Fibroblast of villous mesenchyme (primary cell): ENCODE measurements around the gene ZNF529. TPM values are rescaled to one million over a fixed set of nuclear protein-coding genes. Genes with fewer than 3 reads are reported as not detected.

ENCODE experiments used
- DNase-seq: peaks from one replicate; pipeline ENCODE4 v3.0.0-alpha.2; 2010; ENCODE audit warnings: low read depth
- H3K4me3 ChIP-seq: 2 replicates; pipeline ENCODE4 v1.5.1; 2011; ENCODE audit warnings: low read depth, mild to moderate bottlenecking, low read length
- total RNA-seq: library from RNA; depleted of rRNA; stranded (reverse); fragments of >200 nt; gene quantifications from 2 replicates; pipeline ENCODE4 v1.2.3, GENCODE V29; 2012
- TF ChIP-seq, protein P1 (sequence below): IDR thresholded peaks from 2 replicates; pipeline ENCODE4 v1.5.1; 2012; ENCODE audit warnings: low read depth, mild to moderate bottlenecking, low read length; ENCODE audit not compliant: insufficient read depth

The ZNF529 gene
- total RNA-seq, 1 donor: 14.2 TPM

DNA sequence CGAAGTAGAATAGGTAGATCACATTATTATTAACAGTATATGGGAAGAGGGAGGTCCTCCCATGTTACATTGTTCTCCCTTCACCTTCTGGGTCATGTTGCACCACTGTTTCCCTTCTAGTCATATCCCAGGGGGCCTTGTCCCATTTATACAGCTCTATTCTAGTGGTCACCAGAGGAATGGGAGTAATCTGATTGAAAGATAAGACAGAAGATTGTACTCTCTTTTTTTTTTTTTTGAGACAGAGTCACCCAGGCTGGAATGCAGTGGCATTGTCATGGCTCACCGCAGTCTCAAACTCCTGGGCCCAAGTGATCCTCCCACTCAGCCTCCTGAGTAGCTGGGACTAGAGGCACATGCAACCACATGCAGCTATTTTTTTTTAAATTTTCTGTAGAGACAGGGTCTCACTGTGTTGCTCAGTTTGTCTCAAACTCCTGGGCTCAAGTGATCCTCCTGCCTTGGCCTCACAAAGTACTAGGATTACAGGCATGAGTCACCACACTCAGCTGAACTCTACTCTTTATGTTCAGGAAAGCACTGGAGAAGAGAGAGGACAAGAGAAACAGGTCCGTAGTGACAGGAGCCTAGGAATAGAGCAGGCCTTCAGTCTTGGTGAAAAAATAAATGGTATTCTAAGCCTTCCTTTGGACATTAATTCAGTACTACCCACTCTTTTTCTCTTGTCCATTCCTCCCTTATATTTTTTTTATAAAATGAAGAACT lies 4.3 kb upstream of the ZNF529 start:
- TF ChIP-seq, protein P1, sequence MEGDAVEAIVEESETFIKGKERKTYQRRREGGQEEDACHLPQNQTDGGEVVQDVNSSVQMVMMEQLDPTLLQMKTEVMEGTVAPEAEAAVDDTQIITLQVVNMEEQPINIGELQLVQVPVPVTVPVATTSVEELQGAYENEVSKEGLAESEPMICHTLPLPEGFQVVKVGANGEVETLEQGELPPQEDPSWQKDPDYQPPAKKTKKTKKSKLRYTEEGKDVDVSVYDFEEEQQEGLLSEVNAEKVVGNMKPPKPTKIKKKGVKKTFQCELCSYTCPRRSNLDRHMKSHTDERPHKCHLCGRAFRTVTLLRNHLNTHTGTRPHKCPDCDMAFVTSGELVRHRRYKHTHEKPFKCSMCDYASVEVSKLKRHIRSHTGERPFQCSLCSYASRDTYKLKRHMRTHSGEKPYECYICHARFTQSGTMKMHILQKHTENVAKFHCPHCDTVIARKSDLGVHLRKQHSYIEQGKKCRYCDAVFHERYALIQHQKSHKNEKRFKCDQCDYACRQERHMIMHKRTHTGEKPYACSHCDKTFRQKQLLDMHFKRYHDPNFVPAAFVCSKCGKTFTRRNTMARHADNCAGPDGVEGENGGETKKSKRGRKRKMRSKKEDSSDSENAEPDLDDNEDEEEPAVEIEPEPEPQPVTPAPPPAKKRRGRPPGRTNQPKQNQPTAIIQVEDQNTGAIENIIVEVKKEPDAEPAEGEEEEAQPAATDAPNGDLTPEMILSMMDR: no peak
- no peak for DNase-seq
- H3K4me3 ChIP-seq: no peak overlapping the region

DNA sequence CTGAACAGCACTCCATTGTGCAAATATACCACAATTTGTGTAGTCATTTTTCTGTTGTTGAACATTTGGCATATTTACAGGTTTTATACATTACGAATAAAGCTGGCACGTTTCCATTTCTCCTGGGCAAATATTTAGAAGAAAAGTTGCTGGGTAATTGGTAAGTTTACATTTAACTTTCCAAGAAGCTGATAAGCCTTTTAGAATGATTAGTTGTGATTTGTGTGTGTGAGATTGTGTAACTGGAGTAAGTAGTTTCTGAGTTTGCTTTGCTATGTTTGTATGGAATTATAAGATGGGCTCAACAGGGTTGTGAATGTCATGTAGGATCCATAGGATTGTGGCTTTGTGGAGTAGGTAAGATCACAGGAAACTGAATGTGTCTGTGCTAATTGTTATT lies 1.6 kb upstream of the ZNF529 start:
- no peak for DNase-seq
- TF ChIP-seq, protein P1: no peak
- peak overlapping the region; percentile 77 for H3K4me3 ChIP-seq

GRCh38 chr19:36573895-36574720 lies 1.0 kb upstream of the ZNF529 start:
- TF ChIP-seq, protein P1: no peak
- DNase-seq: peak; percentile 42
- H3K4me3 ChIP-seq: peak overlapping the region; percentile 77

DNA sequence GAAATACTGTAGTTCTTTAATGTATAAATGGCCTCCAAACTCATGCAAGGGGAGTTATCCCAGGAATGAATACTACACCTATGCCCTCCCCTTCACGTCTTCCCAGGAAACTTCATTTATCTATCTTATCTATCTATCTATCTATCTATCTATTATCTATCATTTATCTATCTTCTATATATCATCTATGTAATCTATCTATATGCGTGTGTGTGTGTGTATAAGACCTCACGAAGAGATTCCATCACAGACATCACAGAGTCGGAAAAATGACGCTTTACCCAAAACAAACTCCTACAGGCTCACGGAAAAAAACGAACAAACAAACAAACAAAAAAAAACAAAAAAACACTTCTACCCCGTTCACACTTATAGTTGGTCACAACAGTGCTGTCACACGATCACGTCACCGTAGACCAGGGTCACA lies 486 bp downstream of the ZNF529 start:
- H3K4me3 ChIP-seq: peak overlapping the region; percentile 77
- TF ChIP-seq, protein P1: no peak
- no peak for DNase-seq

- DNase-seq: no peak
- H3K4me3 ChIP-seq: no peak overlapping the region
- TF ChIP-seq, protein P1: no peak
These were observed 8.7 kb downstream of the ZNF529 start for GRCh38 chr19:36564391-36564790.

DNA sequence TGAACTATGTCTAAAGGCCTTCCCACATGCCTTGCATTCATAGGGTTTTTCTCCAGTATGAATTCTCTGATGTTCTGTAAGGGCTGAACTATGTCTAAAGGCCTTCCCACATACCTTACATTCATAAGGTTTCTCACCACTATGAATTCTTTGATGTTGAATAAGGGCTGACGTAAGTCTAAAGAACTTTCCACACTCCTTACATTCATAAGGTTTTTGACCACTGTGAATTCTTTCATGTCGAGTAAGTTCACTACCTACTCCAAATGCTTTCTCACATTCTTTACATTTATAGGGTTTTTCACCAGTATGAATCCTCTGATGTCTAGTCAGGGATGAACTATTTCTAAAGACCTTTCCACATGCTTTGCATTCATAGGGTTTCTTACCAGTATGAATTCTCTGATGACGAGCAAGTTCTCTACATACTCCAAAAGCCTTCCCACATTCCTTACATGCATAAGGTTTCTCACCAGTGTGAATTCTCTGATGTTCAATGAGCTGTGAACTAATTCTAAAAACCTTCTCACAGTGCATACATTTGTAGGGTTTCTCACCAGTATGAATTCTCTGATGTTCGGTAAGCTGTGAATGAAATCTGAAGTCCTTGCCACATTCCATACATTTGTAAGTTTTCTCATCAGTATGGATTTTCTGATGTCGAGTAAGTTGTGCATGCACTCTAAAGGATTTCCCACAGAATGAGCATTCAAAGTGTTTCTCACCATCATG lies 25.9 kb downstream of the ZNF529 start:
- TF ChIP-seq, protein P1: no peak
- no peak overlapping the region for H3K4me3 ChIP-seq
- peak; percentile 4 for DNase-seq
